PC-3 (cell line): ENCODE measurements around the gene COQ3.

Experiments used
- CTCF ChIP-seq: fragments of 300-600 bp; sonication (generic); conservative IDR thresholded peaks from 2 replicates; pipeline ENCODE4 v1.5.1; 2017; ENCODE audit warnings: antibody characterized with exemption, low read depth, mild to moderate bottlenecking, low read length
- EZH2phosphoT487 ChIP-seq: fragments of 300-600 bp; sonication (generic); IDR thresholded peaks from 2 replicates; pipeline ENCODE4 v1.6.1; 2018; ENCODE audit warnings: mild to moderate bottlenecking, antibody characterized with exemption, low read length, borderline replicate concordance

- TF ChIP-seq CTCF (no peak), EZH2phosphoT487 (no peak)
Observed at GRCh38 chr6:99393698-99394531, at the start of gene COQ3.
